Fibroblast of the aortic adventitia (primary cell): ENCODE results near the gene PEX14. TPM values are rescaled to one million over a fixed set of nuclear protein-coding genes. Genes with fewer than 3 reads are reported as not detected.
A peak's percentile ranks its signal among the peaks of the same experiment; 100 is the strongest.

Experiments used
- DNase-seq: peaks from one replicate; pipeline ENCODE4 v3.0.0-alpha.2; 2010; ENCODE audit warnings: low read depth
- H3K4me3 ChIP-seq: 2 replicates; pipeline ENCODE4 v1.5.1; 2011; ENCODE audit warnings: low read depth, mild to moderate bottlenecking, control low read depth, low read length, moderate library complexity
- CTCF ChIP-seq: IDR thresholded peaks from 2 replicates; pipeline ENCODE4 v1.5.1; 2011; ENCODE audit warnings: mild to moderate bottlenecking, low read length, control low read depth, inconsistent platforms; ENCODE audit not compliant: insufficient read depth
- total RNA-seq: library from RNA; depleted of rRNA; stranded (reverse); fragments of >200 nt; gene quantifications from 2 replicates; pipeline ENCODE4 v1.2.3, GENCODE V29; 2012; ENCODE audit warnings: low replicate concordance

Gene PEX14
- total RNA-seq, 1 donor, result 12.2 TPM

- DNase-seq, result peak; percentile 78
- TF ChIP-seq CTCF, result no peak
- no peak overlapping the region for H3K4me3 ChIP-seq
Measured at GRCh38 chr1:10599194-10599861, 124.6 kb downstream of the PEX14 start.

GRCh38 chr1:10601342-10602070, 126.8 kb downstream of the PEX14 start:
- no peak for DNase-seq
- H3K4me3 ChIP-seq, result no peak overlapping the region
- no peak for TF ChIP-seq CTCF

- no peak for DNase-seq
- H3K4me3 ChIP-seq, result no peak overlapping the region
- TF ChIP-seq CTCF, result no peak
Measured at GRCh38 chr1:10602936-10603335, 128.2 kb downstream of the PEX14 start.

GRCh38 chr1:10604966-10605365, 130.2 kb downstream of the PEX14 start:
- no peak for DNase-seq
- no peak overlapping the region for H3K4me3 ChIP-seq
- TF ChIP-seq CTCF, result no peak

GRCh38 chr1:10606064-10606463, 131.3 kb downstream of the PEX14 start:
- H3K4me3 ChIP-seq, result no peak overlapping the region
- no peak for DNase-seq
- TF ChIP-seq CTCF, result no peak

- TF ChIP-seq CTCF, result no peak
- no peak for DNase-seq
- no peak overlapping the region for H3K4me3 ChIP-seq
Measured at GRCh38 chr1:10607228-10607627, 132.5 kb downstream of the PEX14 start.
